ENCODE results near the gene SLC2A9.

DNA sequence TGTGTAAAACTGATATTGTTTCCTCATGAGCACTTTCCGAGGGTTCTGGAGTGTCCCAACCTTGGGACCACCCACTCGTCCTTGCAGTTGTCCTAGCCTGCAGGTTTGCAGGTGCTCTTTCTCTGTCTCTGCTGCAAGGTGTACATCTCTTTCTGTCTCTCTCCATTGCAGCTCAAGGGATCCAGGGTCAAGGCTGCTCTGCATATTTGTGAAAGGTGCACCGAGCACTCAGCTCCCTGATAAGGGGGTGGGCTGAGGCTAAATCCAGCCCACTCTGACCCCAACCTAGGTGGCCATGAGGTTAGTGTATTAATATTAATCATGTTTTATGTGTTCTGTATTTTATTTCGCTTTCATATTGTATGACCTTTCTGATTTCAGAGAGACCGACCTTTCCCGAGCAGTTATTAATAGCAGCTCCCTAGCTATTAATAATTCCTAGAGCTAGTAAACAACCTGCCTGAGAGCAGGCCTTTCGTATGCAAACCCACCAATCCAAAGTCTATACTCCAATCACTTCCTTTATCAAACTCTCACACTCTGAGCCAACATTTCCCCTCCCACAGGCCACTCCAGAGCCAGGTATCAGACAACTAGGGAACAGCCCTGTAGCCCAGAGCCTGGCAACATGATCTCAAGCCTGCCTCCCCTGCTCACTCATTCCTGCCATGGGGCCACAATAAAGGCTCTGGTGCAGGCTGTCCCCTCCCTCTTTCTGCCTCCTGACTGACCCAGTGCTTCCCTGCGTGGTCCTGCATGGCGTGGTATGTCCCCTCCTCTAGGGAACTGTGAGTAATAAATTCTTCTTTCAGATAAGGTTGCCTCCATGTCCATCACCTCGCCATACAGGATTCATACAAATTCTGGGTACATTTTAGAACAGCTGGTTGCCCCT is 73.9 kb downstream of the SLC2A9 start:
- no peak for TF ChIP-seq POLR2AphosphoS5 (IDR thresholded peaks at IDR 0.05)
- TF ChIP-seq EP300 (conservative IDR thresholded peaks at IDR 0.05; ENCODE audit: poor library complexity, severe bottlenecking) = no peak
- TF ChIP-seq, protein P1, sequence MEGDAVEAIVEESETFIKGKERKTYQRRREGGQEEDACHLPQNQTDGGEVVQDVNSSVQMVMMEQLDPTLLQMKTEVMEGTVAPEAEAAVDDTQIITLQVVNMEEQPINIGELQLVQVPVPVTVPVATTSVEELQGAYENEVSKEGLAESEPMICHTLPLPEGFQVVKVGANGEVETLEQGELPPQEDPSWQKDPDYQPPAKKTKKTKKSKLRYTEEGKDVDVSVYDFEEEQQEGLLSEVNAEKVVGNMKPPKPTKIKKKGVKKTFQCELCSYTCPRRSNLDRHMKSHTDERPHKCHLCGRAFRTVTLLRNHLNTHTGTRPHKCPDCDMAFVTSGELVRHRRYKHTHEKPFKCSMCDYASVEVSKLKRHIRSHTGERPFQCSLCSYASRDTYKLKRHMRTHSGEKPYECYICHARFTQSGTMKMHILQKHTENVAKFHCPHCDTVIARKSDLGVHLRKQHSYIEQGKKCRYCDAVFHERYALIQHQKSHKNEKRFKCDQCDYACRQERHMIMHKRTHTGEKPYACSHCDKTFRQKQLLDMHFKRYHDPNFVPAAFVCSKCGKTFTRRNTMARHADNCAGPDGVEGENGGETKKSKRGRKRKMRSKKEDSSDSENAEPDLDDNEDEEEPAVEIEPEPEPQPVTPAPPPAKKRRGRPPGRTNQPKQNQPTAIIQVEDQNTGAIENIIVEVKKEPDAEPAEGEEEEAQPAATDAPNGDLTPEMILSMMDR (IDR thresholded peaks at IDR 0.05; ENCODE audit: poor library complexity, severe bottlenecking) = no peak
- no peak for TF ChIP-seq RAD21 (conservative IDR thresholded peaks at IDR 0.05)
- TF ChIP-seq, protein P2, sequence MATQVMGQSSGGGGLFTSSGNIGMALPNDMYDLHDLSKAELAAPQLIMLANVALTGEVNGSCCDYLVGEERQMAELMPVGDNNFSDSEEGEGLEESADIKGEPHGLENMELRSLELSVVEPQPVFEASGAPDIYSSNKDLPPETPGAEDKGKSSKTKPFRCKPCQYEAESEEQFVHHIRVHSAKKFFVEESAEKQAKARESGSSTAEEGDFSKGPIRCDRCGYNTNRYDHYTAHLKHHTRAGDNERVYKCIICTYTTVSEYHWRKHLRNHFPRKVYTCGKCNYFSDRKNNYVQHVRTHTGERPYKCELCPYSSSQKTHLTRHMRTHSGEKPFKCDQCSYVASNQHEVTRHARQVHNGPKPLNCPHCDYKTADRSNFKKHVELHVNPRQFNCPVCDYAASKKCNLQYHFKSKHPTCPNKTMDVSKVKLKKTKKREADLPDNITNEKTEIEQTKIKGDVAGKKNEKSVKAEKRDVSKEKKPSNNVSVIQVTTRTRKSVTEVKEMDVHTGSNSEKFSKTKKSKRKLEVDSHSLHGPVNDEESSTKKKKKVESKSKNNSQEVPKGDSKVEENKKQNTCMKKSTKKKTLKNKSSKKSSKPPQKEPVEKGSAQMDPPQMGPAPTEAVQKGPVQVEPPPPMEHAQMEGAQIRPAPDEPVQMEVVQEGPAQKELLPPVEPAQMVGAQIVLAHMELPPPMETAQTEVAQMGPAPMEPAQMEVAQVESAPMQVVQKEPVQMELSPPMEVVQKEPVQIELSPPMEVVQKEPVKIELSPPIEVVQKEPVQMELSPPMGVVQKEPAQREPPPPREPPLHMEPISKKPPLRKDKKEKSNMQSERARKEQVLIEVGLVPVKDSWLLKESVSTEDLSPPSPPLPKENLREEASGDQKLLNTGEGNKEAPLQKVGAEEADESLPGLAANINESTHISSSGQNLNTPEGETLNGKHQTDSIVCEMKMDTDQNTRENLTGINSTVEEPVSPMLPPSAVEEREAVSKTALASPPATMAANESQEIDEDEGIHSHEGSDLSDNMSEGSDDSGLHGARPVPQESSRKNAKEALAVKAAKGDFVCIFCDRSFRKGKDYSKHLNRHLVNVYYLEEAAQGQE (IDR thresholded peaks at IDR 0.05; ENCODE audit: borderline replicate concordance) = no peak
- no peak for TF ChIP-seq MXI1 (conservative IDR thresholded peaks at IDR 0.05; ENCODE audit: poor library complexity, severe bottlenecking)
